Mesenchymal stem cell (in vitro differentiated cells and primary cell): Measurements from ENCODE around the gene CCDC122.

Experiments
- DNase-seq: peaks from one replicate; pipeline ENCODE4 v3.0.0-alpha.2; 2013
- H2AFZ ChIP-seq: one replicate; pipeline ENCODE4 v1.6.1; 2013; ENCODE audit warnings: low read depth, mild to moderate bottlenecking, control low read depth, inconsistent platforms, low read length, moderate library complexity
- H2AK5ac ChIP-seq: 2 replicates; pipeline ENCODE4 v1.6.1; 2013; ENCODE audit warnings: low read length, moderate library complexity, mild to moderate bottlenecking, inconsistent platforms; ENCODE audit not compliant: severe bottlenecking
- H2BK120ac ChIP-seq: one replicate; pipeline ENCODE4 v1.6.1; 2013; ENCODE audit warnings: low read depth, mild to moderate bottlenecking, inconsistent platforms, low read length, moderate library complexity
- H2BK12ac ChIP-seq, 2 experiments: one replicate each; pipeline ENCODE4 v1.6.1; 2013; ENCODE audit warnings: inconsistent platforms in 2 of 2, low read length in 2 of 2, mild to moderate bottlenecking in 2 of 2, moderate library complexity in 2 of 2, control low read depth in 1 of 2
- H2BK15ac ChIP-seq: one replicate; pipeline ENCODE4 v1.6.1; 2013; ENCODE audit warnings: mild to moderate bottlenecking, low read depth, inconsistent platforms; ENCODE audit not compliant: poor library complexity, severe bottlenecking
- H2BK5ac ChIP-seq: 2 replicates; pipeline ENCODE4 v1.6.1; 2013; ENCODE audit warnings: low read depth, mild to moderate bottlenecking, low read length, control low read depth, inconsistent platforms; ENCODE audit not compliant: poor library complexity, severe bottlenecking
- H3K14ac ChIP-seq, 2 experiments: one replicate each; pipeline ENCODE4 v1.6.1; 2013; ENCODE audit warnings: inconsistent platforms in 2 of 2, low read length in 2 of 2, control low read depth in 1 of 2, mild to moderate bottlenecking in 1 of 2, moderate library complexity in 1 of 2
- H3K18ac ChIP-seq, 2 experiments: one replicate each; pipeline ENCODE4 v1.6.1; 2013; ENCODE audit warnings: inconsistent platforms in 2 of 2, low read length in 2 of 2, control low read depth in 1 of 2, low read depth in 1 of 2, mild to moderate bottlenecking in 1 of 2
- H3K23ac ChIP-seq, 2 experiments: one replicate each; pipeline ENCODE4 v1.6.1; 2013; ENCODE audit warnings: inconsistent platforms in 2 of 2, low read length in 2 of 2, mild to moderate bottlenecking in 2 of 2, moderate library complexity in 2 of 2, control low read depth in 1 of 2
- H3K27ac ChIP-seq: 2 replicates; pipeline ENCODE4 v1.5.1; 2013; ENCODE audit warnings: mild to moderate bottlenecking, moderate library complexity, low read length, control low read depth, inconsistent platforms; ENCODE audit not compliant: poor library complexity, severe bottlenecking
- H3K27me3 ChIP-seq, 2 experiments: 2 replicates each; pipeline versions ENCODE4 v1.6.1 to v1.7.0; 2013; ENCODE audit warnings: low read length in 2 of 2, mild to moderate bottlenecking in 2 of 2, moderate library complexity in 2 of 2, control low read depth in 1 of 2, inconsistent platforms in 1 of 2; ENCODE audit not compliant: control insufficient read depth in 1 of 2, insufficient read depth in 1 of 2
- H3K36me3 ChIP-seq, 2 experiments: 2 replicates each; pipeline versions ENCODE4 v1.6.1 to v1.7.0; 2013; ENCODE audit warnings: low read length in 2 of 2, control low read depth in 1 of 2, inconsistent platforms in 1 of 2, low read depth in 1 of 2, mild to moderate bottlenecking in 1 of 2; ENCODE audit not compliant: insufficient read depth in 2 of 2, control insufficient read depth in 1 of 2
- H3K4ac ChIP-seq, 2 experiments: one replicate each; pipeline ENCODE4 v1.6.1; 2013; ENCODE audit warnings: inconsistent platforms in 2 of 2, low read length in 2 of 2, mild to moderate bottlenecking in 2 of 2, moderate library complexity in 2 of 2, control low read depth in 1 of 2, low read depth in 1 of 2
- H3K4me1 ChIP-seq: 2 replicates; pipeline ENCODE4 v1.6.1; 2013; ENCODE audit warnings: low read depth, low read length, control low read depth; ENCODE audit not compliant: control insufficient read depth, insufficient read depth
- H3K4me2 ChIP-seq: 2 replicates; pipeline ENCODE4 v1.6.1; 2013; ENCODE audit warnings: low read length, mild to moderate bottlenecking, inconsistent platforms; ENCODE audit not compliant: poor library complexity, severe bottlenecking
- H3K4me3 ChIP-seq, 2 experiments: 2 replicates each; pipeline versions ENCODE4 v1.5.1 to v1.7.0; 2013; ENCODE audit warnings: low read length in 2 of 2, mild to moderate bottlenecking in 2 of 2, control low read depth in 1 of 2, low read depth in 1 of 2; ENCODE audit not compliant: insufficient read depth in 1 of 2
- H3K79me1 ChIP-seq: replicated peaks from 2 replicates; pipeline ENCODE4 v1.6.1; 2013; ENCODE audit warnings: mild to moderate bottlenecking, control low read depth, low read length, inconsistent platforms; ENCODE audit not compliant: poor library complexity, severe bottlenecking
- H3K9ac ChIP-seq: 2 replicates; pipeline ENCODE4 v1.7.0; 2013; ENCODE audit warnings: mild to moderate bottlenecking, low read length, moderate library complexity
- H3K9me3 ChIP-seq: 2 replicates; pipeline ENCODE4 v1.7.0; 2013; ENCODE audit warnings: mild to moderate bottlenecking, low read length; ENCODE audit not compliant: control insufficient read depth
- H4K8ac ChIP-seq: one replicate; pipeline ENCODE4 v1.6.1; 2013; ENCODE audit warnings: inconsistent platforms, mild to moderate bottlenecking, low read length, moderate library complexity
- H4K91ac ChIP-seq: one replicate; pipeline ENCODE4 v1.6.1; 2013; ENCODE audit warnings: mild to moderate bottlenecking, low read length, inconsistent platforms
- WGBS: methylation state at CpG from one replicate; pipeline ENCODE4 v1.1.7; 2013; ENCODE audit warnings: mixed read lengths; 5-methylcytosine and 5-hydroxymethylcytosine counted together

CCDC122 gene

GRCh38 chr13:43852923-43853404 is 26.6 kb downstream of the CCDC122 start:
- peaks cover 5 to 25% of the 10 kb centered on the region in 2 experiments for H3K36me3 ChIP-seq
- H2AFZ ChIP-seq, result no peak overlapping the region
- no peak overlapping the region for H3K4ac ChIP-seq
- H2AK5ac ChIP-seq, result no peak overlapping the region
- no peak overlapping the region for H2BK15ac ChIP-seq
- no peak overlapping the region for H2BK120ac ChIP-seq
- no peak overlapping the region for H4K91ac ChIP-seq
- no peak overlapping the region for H3K23ac ChIP-seq
- H3K9ac ChIP-seq, result no peak overlapping the region
- H3K79me1 ChIP-seq, result no peaks in the 10 kb centered on the region
- H3K9me3 ChIP-seq, result peaks cover 58% of the 10 kb centered on the region
- H3K14ac ChIP-seq, result no peak overlapping the region
- no peak overlapping the region for H2BK5ac ChIP-seq
- 100% methylated on average over 1 of the region's 1 CpG for WGBS
- H3K27ac ChIP-seq, result no peak overlapping the region
- no peak overlapping the region for H2BK12ac ChIP-seq
- no peak overlapping the region for H3K4me2 ChIP-seq
- H3K27me3 ChIP-seq, result no peaks in the 10 kb centered on the region
- H3K4me3 ChIP-seq, result peak overlapping the region in 1 of 2 experiments; percentile 49
- H3K4me1 ChIP-seq, result no peaks in the 10 kb centered on the region
- no peak overlapping the region for H4K8ac ChIP-seq
- H3K18ac ChIP-seq, result no peak overlapping the region
- DNase-seq, result no peak

- Histone ChIP-seq H2AK5ac (no peak overlapping the region), H3K18ac (no peak overlapping the region), H4K8ac (no peak overlapping the region), H3K23ac (no peak overlapping the region), H3K9me3 (peaks cover 58% of the 10 kb centered on the region), H2BK15ac (no peak overlapping the region), H3K14ac (no peak overlapping the region), H3K79me1 (no peaks in the 10 kb centered on the region), H4K91ac (no peak overlapping the region), H3K4me3 (no peak overlapping the region), H2BK120ac (no peak overlapping the region), H2BK12ac (no peak overlapping the region), H3K4me2 (no peak overlapping the region), H3K27ac (no peak overlapping the region), H3K36me3 (peaks cover 5 to 18% of the 10 kb centered on the region in 2 experiments), H3K4ac (no peak overlapping the region), H3K9ac (no peak overlapping the region), H3K4me1 (no peaks in the 10 kb centered on the region), H2BK5ac (no peak overlapping the region), H2AFZ (no peak overlapping the region), H3K27me3 (no peaks in the 10 kb centered on the region)
- peak; percentile 15 for DNase-seq
- WGBS, result 89% methylated on average over 1 of the region's 1 CpG
Measured at GRCh38 chr13:43850873-43851272, 28.7 kb downstream of the CCDC122 start.

GRCh38 chr13:43848001-43848649 is 31.4 kb downstream of the CCDC122 start:
- DNase-seq, result peak; percentile 71
- Histone ChIP-seq H3K4me2 (no peak overlapping the region), H3K14ac (no peak overlapping the region), H3K27ac (no peak overlapping the region), H4K8ac (peak overlapping the region; percentile 13), H4K91ac (peak overlapping the region; percentile 83), H2BK12ac (no peak overlapping the region), H3K4ac (no peak overlapping the region), H3K18ac (peak overlapping the region in 1 of 2 experiments; percentile 43), H3K23ac (no peak overlapping the region), H3K9ac (peak overlapping the region; percentile 56), H2BK120ac (no peak overlapping the region), H3K4me3 (no peak overlapping the region), H3K9me3 (peaks cover 34% of the 10 kb centered on the region), H3K79me1 (no peaks in the 10 kb centered on the region), H2BK5ac (no peak overlapping the region), H2AFZ (no peak overlapping the region), H3K27me3 (no peaks in the 10 kb centered on the region), H2BK15ac (no peak overlapping the region), H2AK5ac (no peak overlapping the region), H3K36me3 (peaks cover 5 to 18% of the 10 kb centered on the region in 2 experiments), H3K4me1 (no peaks in the 10 kb centered on the region)
- 100% methylated on average over 1 of the region's 1 CpG for WGBS

GRCh38 chr13:43846496-43847158 is 32.9 kb downstream of the CCDC122 start:
- Histone ChIP-seq H3K18ac (no peak overlapping the region), H4K8ac (no peak overlapping the region), H3K4me2 (no peak overlapping the region), H2BK120ac (no peak overlapping the region), H2BK5ac (no peak overlapping the region), H3K14ac (no peak overlapping the region), H3K27me3 (no peaks in the 10 kb centered on the region), H3K23ac (no peak overlapping the region), H3K36me3 (peaks cover 5 to 7% of the 10 kb centered on the region in 2 experiments), H3K4ac (no peak overlapping the region), H2BK12ac (no peak overlapping the region), H3K4me1 (no peaks in the 10 kb centered on the region), H4K91ac (no peak overlapping the region), H3K27ac (no peak overlapping the region), H2BK15ac (no peak overlapping the region), H3K79me1 (no peaks in the 10 kb centered on the region), H3K9me3 (peaks cover 19% of the 10 kb centered on the region), H2AFZ (no peak overlapping the region), H3K9ac (peak overlapping the region; percentile 63), H3K4me3 (no peak overlapping the region), H2AK5ac (no peak overlapping the region)
- no CpG with 5 or more reads among the region's 3 CpGs for WGBS
- peak; percentile 86 for DNase-seq
